Left cardiac atrium (tissue), 4 donors: Measurements from ENCODE around the gene KCNK4. TPM values are rescaled to one million over a fixed set of nuclear protein-coding genes. Genes with fewer than 3 reads are reported as not detected.

Experiments
- ATAC-seq, 2 donors: fragments of 200-7000 bp; cut with Tn5 transposase; one replicate each; pipeline ENCODE4 v1.9.1; 2020; ENCODE audit warnings: mild to moderate bottlenecking in 2 of 2, moderate library complexity in 2 of 2
- DNase-seq: peaks from one replicate; pipeline ENCODE4 v3.0.0-alpha.2; 2020
- intact Hi-C, 2 donors: fragments of 100-400 bp; cut with DNase I; formaldehyde crosslinking; loops; one replicate each; pipeline versions ENCODE4 v1.14.1 to v1.15.1; 2022 to 2023
- total RNA-seq, 2 donors: library from RNA; stranded (reverse); fragmentation: NEBNext Ultra II Directional; extraction: Animal tissue kit (Norgen Biotek cat#: 25700); gene quantifications; one replicate each; pipeline ENCODE4 v1.2.1, GENCODE V29; 2021
- donor health status: DM: no; HTN: yes; CAD: no.
- donor health status: DM: no; HTN: yes; CAD: no; lungs with severe emphysema.
- donor health status: DM: yes; HTN: yes; CAD: no.
- donor health status: Dilated cardiomyopathy.

Gene KCNK4
- total RNA-seq, 2 donors from 2014 or later = 0.13 TPM; not detected in 1

- DNase-seq (peak; percentile 89), ATAC-seq (peak; percentile 80 to 83)
- intact Hi-C loops = loop anchor here in 1 of 2 donors (1.0 kb wide), 1 partner anchor 15 kb away; no protein-coding TSS in a partner anchor
These were observed 5.9 kb upstream of the KCNK4 start, which contains the start of gene GPR137 for GRCh38 chr11:64284962-64285884. GPR137 (plus strand) TSS chr11:64285848; CDS start chr11:64286525, 677 bp downstream.

DNA sequence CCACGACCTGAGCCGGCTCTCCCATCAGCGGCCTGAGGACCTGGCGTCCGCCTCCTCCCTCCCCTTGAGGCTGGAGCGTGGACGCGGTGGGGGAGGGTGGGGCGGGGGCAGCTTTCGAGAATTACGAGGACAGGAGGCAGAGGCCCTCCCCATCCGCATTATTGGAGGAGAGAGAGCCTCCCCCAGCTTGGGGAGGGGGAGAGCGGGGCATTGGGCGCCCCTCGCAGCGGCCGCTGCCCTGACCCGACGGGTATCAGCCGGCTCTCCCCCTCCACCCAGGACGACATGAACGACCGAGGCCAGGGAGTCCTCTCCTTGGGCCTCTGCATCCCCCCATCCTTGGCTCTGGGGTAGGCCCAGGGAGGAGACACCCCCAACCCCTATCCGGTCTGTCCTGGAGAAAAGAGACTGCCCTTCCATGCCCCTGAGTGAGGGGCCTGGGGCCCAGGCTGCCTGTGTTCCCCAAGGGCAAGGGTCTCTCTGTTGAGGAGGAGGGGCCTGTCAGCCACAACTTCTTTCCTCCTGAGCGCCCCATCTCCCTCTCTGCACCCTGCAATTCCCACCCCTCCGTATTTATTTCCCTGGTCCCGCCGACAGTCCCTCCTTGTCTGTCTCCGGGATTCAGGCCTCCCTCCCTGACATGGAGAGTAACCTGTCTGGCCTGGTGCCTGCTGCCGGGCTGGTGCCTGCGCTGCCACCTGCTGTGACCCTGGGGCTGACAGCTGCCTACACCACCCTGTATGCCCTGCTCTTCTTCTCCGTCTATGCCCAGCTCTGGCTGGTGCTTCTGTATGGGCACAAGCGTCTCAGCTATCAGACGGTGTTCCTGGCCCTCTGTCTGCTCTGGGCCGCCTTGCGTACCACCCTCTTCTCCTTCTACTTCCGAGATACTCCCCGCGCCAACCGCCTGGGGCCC lies 5.0 kb upstream of the KCNK4 start:
- intact Hi-C loops = loop anchor here in 1 of 2 donors (1.0 kb wide), 1 partner anchor 16 kb away; no protein-coding TSS in a partner anchor
- no peak for DNase-seq
- ATAC-seq = peak in 1 of 2 donors; percentile 0

- DNase-seq = no peak
- ATAC-seq = no peak
- intact Hi-C loops = no loop called here
These were observed 4.3 kb upstream of the KCNK4 start for GRCh38 chr11:64286801-64287159.

DNA sequence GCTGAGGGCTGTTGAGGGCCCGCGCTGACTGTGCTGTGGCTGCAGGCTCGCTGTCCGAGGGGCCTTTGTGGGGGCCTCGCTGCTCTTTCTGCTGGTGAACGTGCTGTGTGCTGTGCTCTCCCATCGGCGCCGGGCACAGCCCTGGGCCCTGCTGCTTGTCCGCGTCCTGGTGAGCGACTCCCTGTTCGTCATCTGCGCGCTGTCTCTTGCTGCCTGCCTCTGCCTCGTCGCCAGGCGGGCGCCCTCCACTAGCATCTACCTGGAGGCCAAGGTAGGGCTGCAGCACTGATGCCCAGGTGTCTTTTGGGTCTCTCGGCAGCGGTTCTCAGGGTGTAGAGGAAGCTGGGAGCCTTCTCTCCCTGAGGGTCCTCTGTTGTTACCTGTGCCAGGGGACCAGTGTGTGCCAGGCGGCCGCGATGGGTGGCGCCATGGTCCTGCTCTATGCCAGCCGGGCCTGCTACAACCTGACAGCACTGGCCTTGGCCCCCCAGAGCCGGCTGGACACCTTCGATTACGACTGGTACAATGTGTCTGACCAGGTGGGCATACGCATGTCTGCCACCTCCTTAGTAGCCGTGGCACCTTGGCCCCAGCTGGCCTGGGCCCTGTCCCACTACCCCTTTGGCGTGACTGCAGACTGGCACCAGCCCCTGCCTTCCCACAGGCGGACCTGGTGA lies 3.3 kb upstream of the KCNK4 start:
- DNase-seq (no peak), ATAC-seq (no peak)
- intact Hi-C loops = no loop called here

DNA sequence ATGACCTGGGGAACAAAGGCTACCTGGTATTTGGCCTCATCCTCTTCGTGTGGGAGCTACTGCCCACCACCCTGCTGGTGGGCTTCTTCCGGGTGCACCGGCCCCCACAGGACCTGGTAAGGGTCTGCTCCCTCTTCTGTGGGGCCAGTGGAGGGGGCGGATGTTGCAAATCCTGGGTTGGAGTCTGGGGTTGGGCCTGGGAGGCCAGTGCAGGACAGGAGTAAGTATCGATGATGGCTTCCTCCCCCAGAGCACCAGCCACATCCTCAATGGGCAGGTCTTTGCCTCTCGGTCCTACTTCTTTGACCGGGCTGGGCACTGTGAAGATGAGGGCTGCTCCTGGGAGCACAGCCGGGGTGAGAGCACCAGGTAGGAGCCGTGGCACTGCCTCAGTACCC lies 2.8 kb upstream of the KCNK4 start:
- intact Hi-C loops = no loop called here
- DNase-seq (no peak), ATAC-seq (no peak)

- intact Hi-C loops = no loop called here
- ATAC-seq (no peak), DNase-seq (no peak)
These were observed 2.0 kb upstream of the KCNK4 start for GRCh38 chr11:64289002-64289564.

GRCh38 chr11:64290352-64291261 lies 495 bp upstream of the KCNK4 start:
- ATAC-seq (no peak), DNase-seq (no peak)
- intact Hi-C loops = no loop called here

DNA sequence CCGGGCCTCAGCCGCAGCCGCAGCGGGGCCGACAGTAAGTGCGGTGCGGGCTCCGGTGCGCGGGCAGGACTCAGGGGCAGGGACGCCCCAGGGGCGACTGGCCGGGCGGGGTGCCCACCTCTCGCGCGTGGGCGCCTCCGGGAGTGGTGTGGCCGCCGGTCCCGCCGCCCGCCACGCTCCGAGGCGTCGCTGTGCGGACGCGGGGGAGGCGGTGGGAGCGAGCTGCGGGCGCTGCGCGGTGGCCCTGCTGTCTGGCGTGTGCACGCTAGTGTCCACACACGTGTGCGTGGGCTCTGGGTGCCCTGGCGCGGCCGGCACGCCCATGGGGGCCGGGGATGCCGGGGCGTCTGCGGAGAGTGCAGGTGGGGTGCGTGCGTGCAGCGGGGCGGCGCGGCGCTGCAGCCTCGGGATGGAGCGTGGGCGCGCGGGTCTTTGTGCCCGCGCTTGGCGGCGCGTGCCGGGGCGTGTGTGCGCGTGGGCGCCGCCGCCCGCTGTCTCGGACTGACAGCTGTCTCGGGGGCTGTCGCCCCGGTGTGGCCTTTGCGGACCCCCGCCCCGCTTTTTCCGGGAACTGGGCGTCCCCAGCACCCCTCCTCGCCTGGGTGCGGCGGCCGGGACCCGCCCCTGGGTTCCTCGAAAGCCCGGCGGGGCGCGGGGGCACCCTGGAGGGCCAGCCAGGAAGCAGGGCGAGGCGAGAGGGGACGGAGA lies 804 bp downstream of the KCNK4 start:
- peak in 1 of 2 donors; percentile 23 for ATAC-seq
- DNase-seq = no peak
- intact Hi-C loops = no loop called here

- ATAC-seq (no peak), DNase-seq (no peak)
- intact Hi-C loops = no loop called here
These were observed 1.6 kb downstream of the KCNK4 start for GRCh38 chr11:64292460-64293254.

DNA sequence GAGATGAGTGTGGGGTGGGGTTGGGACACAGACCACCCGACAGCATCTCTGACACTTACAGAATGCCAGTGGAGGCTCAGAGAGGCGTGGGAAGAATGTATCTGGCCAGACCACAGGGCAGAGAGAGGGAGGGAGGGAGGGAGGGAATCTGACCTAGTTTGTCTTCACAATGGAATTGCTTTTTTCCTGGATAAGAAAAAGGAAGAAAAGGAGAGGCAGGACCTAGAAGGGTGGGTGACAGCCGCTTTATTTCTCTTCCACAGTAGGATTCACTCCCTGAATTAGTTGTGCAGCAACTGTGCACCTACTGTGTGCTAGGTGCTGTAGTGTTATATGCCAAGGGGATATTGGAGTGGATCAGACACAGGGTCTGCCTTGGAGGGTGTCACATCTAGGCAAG lies 3.7 kb downstream of the KCNK4 start:
- no peak for DNase-seq
- intact Hi-C loops = no loop called here
- ATAC-seq = no peak

GRCh38 chr11:64295760-64296159 lies 4.7 kb downstream of the KCNK4 start:
- ATAC-seq = no peak
- intact Hi-C loops = no loop called here
- DNase-seq = no peak

DNA sequence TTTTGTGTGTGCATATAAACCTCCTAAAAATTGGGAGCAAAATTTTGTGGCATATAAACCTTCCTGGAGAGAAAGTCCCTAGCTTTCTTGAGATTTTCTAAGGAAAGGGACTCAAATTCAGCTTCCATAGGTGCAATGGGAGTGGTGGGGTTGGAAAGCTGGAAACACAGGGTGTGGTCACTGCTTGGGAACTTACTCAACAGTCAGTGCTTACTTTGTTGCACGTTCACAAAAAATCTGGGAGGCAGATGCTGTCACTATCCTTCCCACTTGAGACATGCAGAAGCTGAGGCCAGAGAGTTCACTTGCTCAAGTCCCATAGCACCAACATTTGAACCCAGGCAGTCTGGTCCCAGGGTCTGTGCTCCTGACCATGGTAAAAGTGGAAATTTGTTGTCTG lies 5.1 kb downstream of the KCNK4 start:
- ATAC-seq = no peak
- intact Hi-C loops = no loop called here
- DNase-seq = no peak

DNA sequence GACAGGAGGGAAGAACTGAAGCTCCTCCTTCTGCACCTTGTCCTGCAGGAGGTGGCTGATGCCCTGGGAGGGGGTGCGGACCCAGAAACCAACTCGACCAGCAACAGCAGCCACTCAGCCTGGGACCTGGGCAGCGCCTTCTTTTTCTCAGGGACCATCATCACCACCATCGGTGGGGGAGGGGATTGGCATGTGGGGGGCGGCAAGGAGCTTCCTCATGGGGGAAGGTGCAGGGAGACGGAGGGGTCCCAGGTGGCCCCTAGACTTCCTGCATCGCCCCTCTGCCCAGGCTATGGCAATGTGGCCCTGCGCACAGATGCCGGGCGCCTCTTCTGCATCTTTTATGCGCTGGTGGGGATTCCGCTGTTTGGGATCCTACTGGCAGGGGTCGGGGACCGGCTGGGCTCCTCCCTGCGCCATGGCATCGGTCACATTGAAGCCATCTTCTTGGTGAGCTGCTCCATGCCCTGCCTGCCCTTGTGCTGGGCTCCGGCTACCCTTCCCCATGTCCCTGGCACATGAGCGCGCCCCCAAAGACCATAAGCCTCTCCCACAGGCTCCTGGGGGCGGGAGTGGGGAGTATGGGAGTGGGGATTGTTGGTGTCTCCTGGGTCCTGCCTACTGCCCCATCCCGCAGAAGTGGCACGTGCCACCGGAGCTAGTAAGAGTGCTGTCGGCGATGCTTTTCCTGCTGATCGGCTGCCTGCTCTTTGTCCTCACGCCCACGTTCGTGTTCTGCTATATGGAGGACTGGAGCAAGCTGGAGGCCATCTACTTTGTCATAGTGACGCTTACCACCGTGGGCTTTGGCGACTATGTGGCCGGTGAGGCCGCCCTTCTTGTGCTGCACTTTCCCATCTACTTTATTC lies 6.0 kb downstream of the KCNK4 start:
- intact Hi-C loops = no loop called here
- ATAC-seq (no peak), DNase-seq (no peak)

GRCh38 chr11:64297699-64298358 lies 6.7 kb downstream of the KCNK4 start:
- intact Hi-C loops = no loop called here
- no peak for ATAC-seq
- DNase-seq = no peak
